Retinal pigment epithelial cell (primary cell): Measurements from ENCODE around the gene RPP14.

Source experiments
- DNase-seq: peaks from one replicate; pipeline ENCODE4 v3.0.0-alpha.2; 2010; ENCODE audit warnings: low read depth
- H3K4me3 ChIP-seq: 2 replicates; pipeline ENCODE4 v1.5.1; 2011; ENCODE audit warnings: mild to moderate bottlenecking, low read length, control low read depth, moderate library complexity
- TF ChIP-seq, protein P1 (sequence below): conservative IDR thresholded peaks from 2 replicates; pipeline ENCODE4 v1.5.1; 2011; ENCODE audit warnings: low read depth, low read length, control low read depth, inconsistent platforms

The RPP14 gene

DNA sequence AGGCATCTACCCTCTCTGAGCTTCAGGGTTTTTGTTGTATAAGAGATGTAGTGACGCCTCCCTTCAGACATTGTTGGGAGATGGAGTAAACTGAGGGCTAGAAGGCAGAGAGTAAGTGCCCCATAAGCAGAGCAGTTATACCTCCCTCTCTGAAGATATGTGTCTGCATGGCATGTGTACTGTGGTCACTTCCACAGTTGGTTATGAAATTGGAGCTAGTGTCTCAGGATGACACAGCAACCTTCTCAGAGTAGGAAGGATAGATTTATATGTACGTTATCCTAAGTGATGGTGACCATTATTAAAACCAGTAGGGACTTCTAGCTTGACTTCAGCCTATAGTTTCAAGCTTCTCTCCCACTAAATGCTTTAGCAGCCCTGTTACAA is 44.6 kb downstream of the RPP14 start:
- TF ChIP-seq, protein P1, sequence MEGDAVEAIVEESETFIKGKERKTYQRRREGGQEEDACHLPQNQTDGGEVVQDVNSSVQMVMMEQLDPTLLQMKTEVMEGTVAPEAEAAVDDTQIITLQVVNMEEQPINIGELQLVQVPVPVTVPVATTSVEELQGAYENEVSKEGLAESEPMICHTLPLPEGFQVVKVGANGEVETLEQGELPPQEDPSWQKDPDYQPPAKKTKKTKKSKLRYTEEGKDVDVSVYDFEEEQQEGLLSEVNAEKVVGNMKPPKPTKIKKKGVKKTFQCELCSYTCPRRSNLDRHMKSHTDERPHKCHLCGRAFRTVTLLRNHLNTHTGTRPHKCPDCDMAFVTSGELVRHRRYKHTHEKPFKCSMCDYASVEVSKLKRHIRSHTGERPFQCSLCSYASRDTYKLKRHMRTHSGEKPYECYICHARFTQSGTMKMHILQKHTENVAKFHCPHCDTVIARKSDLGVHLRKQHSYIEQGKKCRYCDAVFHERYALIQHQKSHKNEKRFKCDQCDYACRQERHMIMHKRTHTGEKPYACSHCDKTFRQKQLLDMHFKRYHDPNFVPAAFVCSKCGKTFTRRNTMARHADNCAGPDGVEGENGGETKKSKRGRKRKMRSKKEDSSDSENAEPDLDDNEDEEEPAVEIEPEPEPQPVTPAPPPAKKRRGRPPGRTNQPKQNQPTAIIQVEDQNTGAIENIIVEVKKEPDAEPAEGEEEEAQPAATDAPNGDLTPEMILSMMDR, result no peak
- DNase-seq, result no peak
- no peak overlapping the region for H3K4me3 ChIP-seq

DNA sequence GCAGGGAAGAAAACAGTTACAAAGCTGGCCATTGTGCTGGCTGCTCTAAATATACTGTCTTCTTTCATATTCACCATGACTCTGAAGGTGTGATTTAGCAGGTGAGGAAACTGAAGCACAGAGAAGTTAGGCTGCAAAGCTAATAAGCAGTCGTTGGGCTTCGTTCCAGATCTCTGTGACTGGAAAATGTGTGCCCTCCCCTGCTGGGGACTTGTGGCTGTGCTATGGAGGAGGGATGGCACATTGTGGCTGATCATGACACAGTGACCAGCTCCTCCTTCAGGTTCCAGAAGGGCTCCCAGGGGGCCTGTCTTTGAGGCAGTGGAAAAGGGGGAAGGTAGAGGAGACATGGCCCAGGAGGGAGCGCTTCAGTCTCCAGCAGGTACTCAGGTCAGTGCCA is 45.9 kb downstream of the RPP14 start:
- TF ChIP-seq, protein P1, result no peak
- no peak for DNase-seq

DNA sequence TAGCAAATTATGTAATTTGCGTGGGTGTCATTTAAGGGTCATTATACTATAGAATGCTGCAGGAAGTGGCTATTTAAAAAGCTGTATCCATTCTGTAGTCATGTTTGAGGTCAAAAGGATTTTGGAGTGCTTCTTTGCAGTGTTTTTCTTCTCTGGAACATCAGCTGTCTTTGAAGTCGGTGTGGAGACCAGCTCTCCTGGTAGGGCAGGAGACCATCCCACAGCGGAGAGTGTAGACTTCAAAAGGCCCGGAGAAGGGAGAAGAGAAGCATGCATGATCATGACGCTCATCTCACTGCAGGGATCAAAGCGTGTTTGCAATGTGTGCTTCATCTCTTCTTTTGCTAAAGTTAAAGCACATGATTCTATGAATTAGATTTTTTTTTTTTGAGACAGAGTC is 46.6 kb downstream of the RPP14 start:
- TF ChIP-seq, protein P1, result no peak
- H3K4me3 ChIP-seq, result no peak overlapping the region
- DNase-seq, result no peak

More for the DNA sequence above, 45.9 kb downstream of the RPP14 start:
- no peak overlapping the region for H3K4me3 ChIP-seq

DNA sequence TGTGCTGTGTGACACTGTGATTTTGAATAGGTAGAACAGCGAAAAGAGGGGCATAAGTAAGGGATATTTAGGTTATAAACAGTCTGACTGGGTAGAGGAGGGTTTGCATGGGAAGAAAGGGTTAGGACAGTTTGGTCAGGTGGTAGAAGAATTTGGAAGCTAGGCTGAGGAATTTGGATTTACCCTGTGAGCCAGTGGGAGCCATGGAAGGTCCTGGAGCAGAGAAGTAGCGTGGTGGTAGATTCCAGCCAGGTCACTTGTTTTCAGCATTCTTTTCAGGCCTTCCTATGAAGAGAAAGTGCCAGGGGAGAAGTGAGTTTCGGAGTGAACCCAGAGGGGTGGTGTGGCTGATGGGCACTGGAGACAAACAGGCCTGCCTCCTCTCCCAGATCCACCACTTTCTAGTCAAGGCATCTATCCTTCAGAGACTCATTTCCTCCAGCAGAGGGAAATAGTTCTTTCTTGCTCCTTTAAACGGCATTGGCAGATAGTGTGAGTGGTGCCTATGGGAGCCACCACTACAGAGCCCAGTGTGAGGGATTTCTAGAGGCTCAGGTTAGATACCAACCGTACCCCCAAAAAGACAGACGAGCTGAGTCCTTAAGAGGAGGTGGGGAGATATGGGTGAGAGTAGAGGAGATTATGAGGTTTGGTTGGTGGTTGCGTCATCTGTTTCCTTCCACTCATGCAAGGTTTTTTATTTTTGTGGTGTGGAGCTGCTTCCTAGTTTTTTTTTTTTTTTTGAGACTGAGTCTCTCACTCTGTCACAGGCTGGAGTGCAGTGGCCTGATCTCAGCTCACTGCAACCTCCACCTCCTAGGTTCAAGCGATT is 47.9 kb downstream of the RPP14 start:
- no peak for DNase-seq
- no peak overlapping the region for H3K4me3 ChIP-seq
- TF ChIP-seq, protein P1, result no peak

DNA sequence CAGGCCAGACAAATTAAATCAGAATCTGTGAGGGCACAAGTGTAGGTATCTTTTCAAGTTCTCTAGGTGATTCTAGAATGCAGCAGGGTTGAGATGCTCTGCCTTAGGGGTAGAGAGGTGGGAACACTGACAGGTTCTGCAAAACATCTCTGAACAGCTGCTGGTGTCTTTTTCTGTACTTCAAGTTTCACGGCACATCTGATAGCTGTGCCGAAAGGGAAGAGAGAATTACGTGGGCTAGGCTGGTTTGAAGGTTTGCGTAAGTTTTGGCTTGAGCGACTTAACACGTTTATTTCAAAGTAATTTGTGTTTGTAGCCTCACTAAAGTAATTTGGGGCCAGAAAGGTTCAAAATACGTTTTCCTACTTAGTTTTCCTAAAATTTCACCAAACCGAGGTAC is 49.1 kb downstream of the RPP14 start:
- DNase-seq, result no peak
- TF ChIP-seq, protein P1, result no peak
- no peak overlapping the region for H3K4me3 ChIP-seq

DNA sequence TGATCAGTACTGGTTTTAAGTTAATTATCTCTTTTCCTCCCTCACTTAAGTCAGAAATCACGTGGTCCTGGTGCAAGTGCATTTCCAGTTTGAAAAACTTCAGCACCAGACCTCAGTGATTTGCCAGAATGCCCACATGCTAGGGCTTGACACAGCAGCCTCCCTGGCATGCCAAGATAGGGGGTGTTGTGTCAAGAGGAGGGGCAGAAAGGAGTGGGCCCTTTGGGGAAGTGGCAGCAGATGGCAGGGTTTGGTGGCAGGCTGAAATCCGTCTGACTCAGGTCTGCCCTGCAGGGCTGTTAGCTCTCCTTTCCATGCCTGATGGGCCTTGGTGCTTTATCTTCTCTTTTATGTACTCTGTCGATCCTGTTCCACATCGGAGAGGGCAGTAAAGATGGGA is 50.0 kb downstream of the RPP14 start:
- peak; percentile 52 for DNase-seq
- no peak overlapping the region for H3K4me3 ChIP-seq
- TF ChIP-seq, protein P1, result no peak

DNA sequence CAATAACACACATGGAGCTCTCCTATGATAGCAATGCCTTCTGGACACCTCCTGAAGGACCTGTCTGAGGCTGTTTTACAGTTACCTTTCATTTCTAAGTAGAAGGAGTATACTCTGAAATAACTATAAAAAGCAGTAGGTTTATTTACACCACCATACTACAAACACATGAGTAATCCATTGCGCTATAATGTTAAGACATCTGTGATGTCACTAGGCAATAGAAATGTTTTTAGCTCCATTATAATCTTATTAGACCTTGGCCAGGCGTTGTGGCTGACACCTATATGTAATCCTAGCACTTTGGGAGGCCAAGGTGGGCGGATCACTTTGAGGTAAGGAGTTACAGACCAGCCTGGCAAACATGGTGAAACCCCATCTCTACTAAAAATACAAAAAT is 51.4 kb downstream of the RPP14 start:
- no peak overlapping the region for H3K4me3 ChIP-seq
- TF ChIP-seq, protein P1, result no peak
- DNase-seq, result no peak
